ENCODE results near the gene GATD1. TPM values are rescaled to one million over a fixed set of nuclear protein-coding genes. Genes with fewer than 3 reads are reported as not detected.

GATD1 gene
- total RNA-seq, 3 donors from 2014 or later: 48.3 to 49.8 (median 49.7) TPM

- ATAC-seq (no peak), DNase-seq (no peak)
- no peaks in the 10 kb centered on the region for H3K27me3 Mint-ChIP-seq (ENCODE audit: low read depth)
- peaks cover 13% of the 10 kb centered on the region for H3K4me1 Mint-ChIP-seq (ENCODE audit: low read depth)
- no peaks in the 10 kb centered on the region for H3K9me3 Mint-ChIP-seq
- no peaks in the 10 kb centered on the region for H3K36me3 Mint-ChIP-seq (ENCODE audit: insufficient read depth)
- no peak overlapping the region for H3K4me3 Mint-ChIP-seq
Measured at GRCh38 chr11:782264-783174, 5.2 kb upstream of the GATD1 start.

- Mint-ChIP-seq H3K4me1 (ENCODE audit: low read depth) (peaks cover 25% of the 10 kb centered on the region), H3K4me3 (no peak overlapping the region), H3K27me3 (ENCODE audit: low read depth) (no peaks in the 10 kb centered on the region), H3K9me3 (no peaks in the 10 kb centered on the region), H3K36me3 (ENCODE audit: insufficient read depth) (peaks cover 2% of the 10 kb centered on the region)
- ATAC-seq (no peak), DNase-seq (no peak)
Measured at GRCh38 chr11:779955-780532, 2.8 kb upstream of the GATD1 start.

GRCh38 chr11:778976-779954 lies 2.0 kb upstream of the GATD1 start:
- Mint-ChIP-seq H3K27me3 (ENCODE audit: low read depth) (no peaks in the 10 kb centered on the region), H3K4me3 (peak overlapping the region; percentile 19), H3K36me3 (ENCODE audit: insufficient read depth) (peaks cover 2% of the 10 kb centered on the region), H3K9me3 (no peaks in the 10 kb centered on the region), H3K4me1 (ENCODE audit: low read depth) (peaks cover 30% of the 10 kb centered on the region)
- no peak for DNase-seq
- no peak for ATAC-seq

- Mint-ChIP-seq H3K4me1 (ENCODE audit: low read depth) (peaks cover 27% of the 10 kb centered on the region), H3K9me3 (no peaks in the 10 kb centered on the region), H3K4me3 (peak overlapping the region; percentile 85), H3K27me3 (ENCODE audit: low read depth) (no peaks in the 10 kb centered on the region), H3K36me3 (ENCODE audit: insufficient read depth) (peaks cover 2% of the 10 kb centered on the region)
- ATAC-seq (peak; percentile 63 to 66), DNase-seq (no peak)
Measured at GRCh38 chr11:776561-777287, 563 bp downstream of the GATD1 start.

GRCh38 chr11:776263-776560 lies 1.1 kb downstream of the GATD1 start:
- Mint-ChIP-seq H3K4me1 (ENCODE audit: low read depth) (peaks cover 27% of the 10 kb centered on the region), H3K4me3 (peak overlapping the region; percentile 85), H3K27me3 (ENCODE audit: low read depth) (no peaks in the 10 kb centered on the region), H3K9me3 (no peaks in the 10 kb centered on the region), H3K36me3 (ENCODE audit: insufficient read depth) (peaks cover 2% of the 10 kb centered on the region)
- no peak for DNase-seq
- ATAC-seq: no peak

- Mint-ChIP-seq H3K36me3 (ENCODE audit: insufficient read depth) (peaks cover 2% of the 10 kb centered on the region), H3K4me1 (ENCODE audit: low read depth) (peaks cover 27% of the 10 kb centered on the region), H3K9me3 (no peaks in the 10 kb centered on the region), H3K27me3 (ENCODE audit: low read depth) (no peaks in the 10 kb centered on the region), H3K4me3 (peak overlapping the region; percentile 76)
- DNase-seq (no peak), ATAC-seq (no peak)
Measured at GRCh38 chr11:774873-775592, 2.3 kb downstream of the GATD1 start.

GRCh38 chr11:773830-774229 lies 3.5 kb downstream of the GATD1 start:
- Mint-ChIP-seq H3K27me3 (ENCODE audit: low read depth) (no peaks in the 10 kb centered on the region), H3K9me3 (no peaks in the 10 kb centered on the region), H3K36me3 (ENCODE audit: insufficient read depth) (peaks cover 2% of the 10 kb centered on the region), H3K4me1 (ENCODE audit: low read depth) (peaks cover 20% of the 10 kb centered on the region), H3K4me3 (no peak overlapping the region)
- ATAC-seq (no peak), DNase-seq (no peak)

GRCh38 chr11:773425-773824 lies 3.9 kb downstream of the GATD1 start:
- Mint-ChIP-seq H3K4me3 (no peak overlapping the region), H3K27me3 (ENCODE audit: low read depth) (no peaks in the 10 kb centered on the region)

GRCh38 chr11:772429-773390 lies 4.6 kb downstream of the GATD1 start:
- Mint-ChIP-seq H3K4me1 (ENCODE audit: low read depth) (peaks cover 19% of the 10 kb centered on the region), H3K4me3 (no peak overlapping the region), H3K27me3 (ENCODE audit: low read depth) (no peaks in the 10 kb centered on the region), H3K9me3 (no peaks in the 10 kb centered on the region), H3K36me3 (ENCODE audit: insufficient read depth) (peaks cover 2% of the 10 kb centered on the region)
- DNase-seq (no peak), ATAC-seq (no peak)

More at GRCh38 chr11:773425-773824, 3.9 kb downstream of the GATD1 start:
- peaks cover 19% of the 10 kb centered on the region for H3K4me1 Mint-ChIP-seq (ENCODE audit: low read depth)
- no peaks in the 10 kb centered on the region for H3K9me3 Mint-ChIP-seq
- H3K36me3 Mint-ChIP-seq (ENCODE audit: insufficient read depth): peaks cover 2% of the 10 kb centered on the region
- no peak for ATAC-seq
- DNase-seq: no peak

GRCh38 chr11:771617-772204 lies 5.6 kb downstream of the GATD1 start:
- Mint-ChIP-seq H3K4me1 (ENCODE audit: low read depth) (peaks cover 19% of the 10 kb centered on the region), H3K9me3 (no peaks in the 10 kb centered on the region), H3K27me3 (ENCODE audit: low read depth) (no peaks in the 10 kb centered on the region), H3K4me3 (no peak overlapping the region), H3K36me3 (ENCODE audit: insufficient read depth) (peaks cover 2% of the 10 kb centered on the region)
- DNase-seq (no peak), ATAC-seq (no peak)

- H3K9me3 Mint-ChIP-seq: no peaks in the 10 kb centered on the region
- peaks cover 2% of the 10 kb centered on the region for H3K36me3 Mint-ChIP-seq (ENCODE audit: insufficient read depth)
- no peaks in the 10 kb centered on the region for H3K27me3 Mint-ChIP-seq (ENCODE audit: low read depth)
- H3K4me1 Mint-ChIP-seq (ENCODE audit: low read depth): peaks cover 13% of the 10 kb centered on the region
- H3K4me3 Mint-ChIP-seq: no peak overlapping the region
- ATAC-seq: no peak
- DNase-seq: no peak
Measured at GRCh38 chr11:770642-771616, 6.4 kb downstream of the GATD1 start.

Measured in activated T-cell treated with anti-CD3 and anti-CD28 coated beads, Interleukin-2, amount 50 U/mL, for 4 hours (primary cell).